Kidney capillary endothelial cell (primary cell): ENCODE results near the gene TFAP2A.

Experiments
- DNase-seq: peaks from one replicate; pipeline ENCODE4 v3.0.0-alpha.2; 2018; ENCODE audit warnings: low spot score

TFAP2A gene

GRCh38 chr6:10399451-10399850, 15.4 kb downstream of the TFAP2A start:
- no peak for DNase-seq

- DNase-seq: no peak
Measured at GRCh38 chr6:10398446-10399218, 16.2 kb downstream of the TFAP2A start.

- DNase-seq: no peak
Measured at GRCh38 chr6:10397756-10398445, 17.0 kb downstream of the TFAP2A start.

GRCh38 chr6:10396785-10397184, 18.1 kb downstream of the TFAP2A start:
- DNase-seq: no peak

GRCh38 chr6:10395704-10396546, 18.9 kb downstream of the TFAP2A start:
- DNase-seq: no peak

GRCh38 chr6:10395171-10395703, 19.6 kb downstream of the TFAP2A start:
- DNase-seq: no peak

- DNase-seq: no peak
Measured at GRCh38 chr6:10393544-10394225, 21.2 kb downstream of the TFAP2A start.

GRCh38 chr6:10391799-10392198, 23.1 kb downstream of the TFAP2A start:
- no peak for DNase-seq

GRCh38 chr6:10391299-10391630, 23.6 kb downstream of the TFAP2A start:
- DNase-seq: no peak

GRCh38 chr6:10390495-10391298, 24.2 kb downstream of the TFAP2A start:
- no peak for DNase-seq

- DNase-seq: no peak
Measured at GRCh38 chr6:10389739-10390494, 25.0 kb downstream of the TFAP2A start.

GRCh38 chr6:10386756-10387654, 27.9 kb downstream of the TFAP2A start:
- DNase-seq: no peak

- DNase-seq: no peak
Measured at GRCh38 chr6:10386220-10386619, 28.7 kb downstream of the TFAP2A start.

GRCh38 chr6:10385524-10386132, 29.2 kb downstream of the TFAP2A start:
- no peak for DNase-seq

- no peak for DNase-seq
Measured at GRCh38 chr6:10384610-10385523, 30.0 kb downstream of the TFAP2A start.

GRCh38 chr6:10384091-10384609, 30.7 kb downstream of the TFAP2A start:
- no peak for DNase-seq

- DNase-seq: no peak
Measured at GRCh38 chr6:10383331-10384090, 31.4 kb downstream of the TFAP2A start.
